Breast epithelium (tissue), 4 donors: ENCODE data around the gene HIVEP3. TPM values are rescaled to one million over a fixed set of nuclear protein-coding genes. Genes with fewer than 3 reads are reported as not detected.

Experiments used
- DNase-seq, 2 donors: peaks; one replicate each; pipeline ENCODE4 v3.0.0-alpha.2; 2019; ENCODE audit warnings: low spot score in 2 of 2
- H3K27ac ChIP-seq, 2 donors: fragments of 200-600 bp; sonication (generic) in 1 of 2; one replicate each; pipeline ENCODE4 v1.5.1; 2016 to 2019; ENCODE audit warnings: mild to moderate bottlenecking in 1 of 2
- H3K27me3 ChIP-seq, 2 donors: fragments of 200-600 bp; sonication (generic) in 1 of 2; one replicate each; pipeline versions ENCODE4 v1.5.1 to v1.6.0; 2017 to 2019; ENCODE audit warnings: control low read depth in 1 of 2, mild to moderate bottlenecking in 1 of 2
- H3K36me3 ChIP-seq: fragments of 200-600 bp; one replicate; pipeline ENCODE4 v1.5.1; 2019
- H3K4me1 ChIP-seq, 2 donors: fragments of 200-600 bp; sonication (generic); one replicate each; pipeline ENCODE4 v1.5.1; 2016 to 2019; ENCODE audit warnings: control low read depth in 1 of 2
- H3K4me3 ChIP-seq, 3 donors: fragments of 200-600 bp; sonication (generic); 1 replicate in 2 of 3; 2 replicates in 1 of 3; pipeline ENCODE4 v1.5.1; 2016 to 2019; ENCODE audit warnings: mild to moderate bottlenecking in 3 of 3, moderate library complexity in 2 of 3
- H3K9me3 ChIP-seq, 2 donors: fragments of 200-600 bp; sonication (generic) in 1 of 2; one replicate each; pipeline ENCODE4 v1.5.1; 2016 to 2019; ENCODE audit warnings: control low read depth in 1 of 2
- CTCF ChIP-seq, 3 donors: fragments of 450-650 bp; IDR thresholded peaks; one replicate each; pipeline ENCODE4 v1.5.1; 2016 to 2017; ENCODE audit warnings: antibody characterized with exemption in 3 of 3, mild to moderate bottlenecking in 3 of 3, moderate library complexity in 3 of 3
- POLR2A ChIP-seq: fragments of 450-650 bp; IDR thresholded peaks from one replicate; pipeline ENCODE4 v1.6.1; 2016; ENCODE audit warnings: antibody characterized with exemption, mild to moderate bottlenecking, moderate library complexity
- POLR2AphosphoS5 ChIP-seq, 3 donors: sonication (generic); formaldehyde crosslinking; IDR thresholded peaks; one replicate each; pipeline ENCODE4 v1.6.1; 2017; ENCODE audit warnings: antibody characterized with exemption in 3 of 3
- intact Hi-C: fragments of 100-400 bp; cut with DNase I; formaldehyde crosslinking; loops from one replicate; pipeline ENCODE4 v1.15.1; 2023; ENCODE audit warnings: low total_unique reads
- total RNA-seq, 3 donors: library from RNA; depleted of rRNA; stranded (reverse); fragments of >200 nt; gene quantifications; one replicate each; pipeline ENCODE4 v1.1.0, GENCODE V29; 2016

Gene HIVEP3
- total RNA-seq, 3 donors from 2014 or later = 3.5 to 13.5 (median 9.2) TPM

DNA sequence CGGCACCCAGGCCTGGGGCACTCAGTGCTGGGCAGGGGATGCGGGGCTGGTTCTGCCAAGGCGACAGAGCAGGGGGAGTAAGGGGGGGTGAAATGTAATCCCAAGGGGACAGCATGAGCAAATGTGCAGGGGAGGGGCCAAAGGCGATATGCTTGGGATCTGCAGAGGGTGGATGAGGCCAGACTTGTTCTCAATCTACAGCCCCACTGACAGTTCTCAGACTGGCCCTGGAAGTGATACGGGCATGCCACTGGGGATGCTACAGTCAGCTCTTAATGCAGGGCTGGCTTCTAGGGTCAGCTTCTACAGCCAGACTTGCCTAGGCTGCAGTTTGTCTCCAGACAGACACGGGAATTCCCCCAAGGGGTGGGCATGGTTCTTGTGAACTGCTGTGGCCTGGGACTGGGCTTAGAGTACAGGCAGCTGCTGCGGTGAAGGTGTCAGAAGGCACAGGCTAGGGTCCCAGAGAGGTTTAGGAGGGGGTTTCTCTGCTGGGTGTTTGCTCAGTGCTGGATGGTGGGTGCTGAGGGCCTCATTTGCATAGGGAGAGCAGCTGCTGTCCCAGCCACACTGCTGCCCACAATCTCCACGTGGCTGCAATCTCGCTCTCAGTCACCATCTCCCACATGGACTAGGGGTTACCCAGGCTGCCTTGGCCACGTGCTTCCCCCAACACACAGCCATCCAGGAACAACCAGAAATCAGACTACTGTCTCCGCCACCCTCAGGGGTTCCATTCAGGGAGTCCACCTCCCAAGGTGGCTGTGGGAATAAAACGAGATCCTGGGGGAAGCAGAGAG is 190.1 kb downstream of the HIVEP3 start:
- no peaks in the 10 kb centered on the region for H3K36me3 ChIP-seq
- no peaks in the 10 kb centered on the region for H3K4me1 ChIP-seq
- DNase-seq = no peak
- H3K27me3 ChIP-seq = no peaks in the 10 kb centered on the region
- H3K4me3 ChIP-seq = no peak overlapping the region
- H3K27ac ChIP-seq = no peak overlapping the region
- TF ChIP-seq POLR2A = no peak
- no peak for TF ChIP-seq POLR2AphosphoS5 (IDR thresholded peaks at IDR 0.05)
- no peak for TF ChIP-seq CTCF (IDR thresholded peaks at IDR 0.05)
- intact Hi-C loops = no loop called here
- no peaks in the 10 kb centered on the region for H3K9me3 ChIP-seq

- no peaks in the 10 kb centered on the region for H3K4me1 ChIP-seq
- H3K9me3 ChIP-seq = no peaks in the 10 kb centered on the region
- no peaks in the 10 kb centered on the region for H3K36me3 ChIP-seq
- intact Hi-C loops = no loop called here
- no peaks in the 10 kb centered on the region for H3K27me3 ChIP-seq
- TF ChIP-seq POLR2AphosphoS5 (IDR thresholded peaks at IDR 0.05) (no peak), POLR2A (no peak), CTCF (IDR thresholded peaks at IDR 0.05) (no peak)
- no peak overlapping the region for H3K27ac ChIP-seq
- DNase-seq = no peak
- H3K4me3 ChIP-seq = no peak overlapping the region
Observed at GRCh38 chr1:41727749-41728115, 191.0 kb downstream of the HIVEP3 start.

GRCh38 chr1:41726899-41727748 is 191.6 kb downstream of the HIVEP3 start:
- no peaks in the 10 kb centered on the region for H3K36me3 ChIP-seq
- H3K27ac ChIP-seq = no peak overlapping the region
- H3K4me1 ChIP-seq = no peaks in the 10 kb centered on the region
- DNase-seq = no peak
- TF ChIP-seq POLR2AphosphoS5 (IDR thresholded peaks at IDR 0.05) (no peak), CTCF (IDR thresholded peaks at IDR 0.05) (no peak), POLR2A (no peak)
- no peaks in the 10 kb centered on the region for H3K9me3 ChIP-seq
- H3K27me3 ChIP-seq = no peaks in the 10 kb centered on the region
- H3K4me3 ChIP-seq = peak overlapping the region in 1 of 3 donors; percentile 15
- intact Hi-C loops = no loop called here

GRCh38 chr1:41726292-41726691 is 192.4 kb downstream of the HIVEP3 start:
- no peaks in the 10 kb centered on the region for H3K36me3 ChIP-seq
- no peak overlapping the region for H3K27ac ChIP-seq
- H3K27me3 ChIP-seq = no peaks in the 10 kb centered on the region
- no peaks in the 10 kb centered on the region for H3K9me3 ChIP-seq
- no peak overlapping the region for H3K4me3 ChIP-seq
- no peaks in the 10 kb centered on the region for H3K4me1 ChIP-seq
- TF ChIP-seq CTCF (IDR thresholded peaks at IDR 0.05) (no peak), POLR2AphosphoS5 (IDR thresholded peaks at IDR 0.05) (no peak), POLR2A (no peak)
- intact Hi-C loops = no loop called here
- DNase-seq = no peak

DNA sequence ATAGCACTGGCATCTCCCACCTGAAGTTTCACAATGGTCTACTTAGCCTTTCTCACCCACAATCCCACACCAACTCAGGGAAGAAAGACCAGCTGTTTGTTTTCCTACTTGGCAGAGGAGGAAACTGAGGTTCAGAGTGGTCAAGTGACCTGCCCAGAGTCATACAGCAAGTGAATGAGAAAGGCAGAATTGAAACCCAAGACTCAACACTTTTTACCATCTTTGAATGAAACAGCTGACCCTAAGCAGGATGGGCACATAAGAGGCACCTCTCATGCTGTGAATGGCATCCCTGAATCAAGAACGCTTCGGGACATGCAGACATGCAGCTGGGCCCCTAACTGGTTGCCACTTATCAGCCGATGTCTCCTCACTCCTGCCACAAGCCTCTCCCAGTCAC is 193.8 kb downstream of the HIVEP3 start:
- Histone ChIP-seq H3K27ac (no peak overlapping the region), H3K27me3 (no peaks in the 10 kb centered on the region), H3K4me1 (no peaks in the 10 kb centered on the region), H3K4me3 (no peak overlapping the region), H3K9me3 (no peaks in the 10 kb centered on the region), H3K36me3 (no peaks in the 10 kb centered on the region)
- DNase-seq = no peak
- TF ChIP-seq POLR2AphosphoS5 (IDR thresholded peaks at IDR 0.05) = no peak
- no peak for TF ChIP-seq POLR2A
- no peak for TF ChIP-seq CTCF (IDR thresholded peaks at IDR 0.05)
- intact Hi-C loops = no loop called here
